Neutrophil (primary cell): ENCODE results near the gene SIPA1.

Experiments used
- H3K27ac ChIP-seq: fragments of 200-600 bp; sonication (generic); 2 replicates; pipeline ENCODE4 v1.5.1; 2016; ENCODE audit warnings: mild to moderate bottlenecking, moderate library complexity
- H3K27me3 ChIP-seq: fragments of 200-600 bp; sonication (generic); 2 replicates; pipeline ENCODE4 v1.6.0; 2016; ENCODE audit warnings: mild to moderate bottlenecking
- H3K36me3 ChIP-seq: fragments of 200-600 bp; sonication (generic); 2 replicates; pipeline ENCODE4 v1.5.1; 2017
- H3K4me1 ChIP-seq, 2 experiments: fragments of 200-600 bp in 1 of 2; sonication (generic) in 1 of 2; 1 replicate in 1 of 2; 2 replicates in 1 of 2; pipeline versions ENCODE4 v1.5.1 to v1.6.1; 2013 to 2016; ENCODE audit warnings: low read depth in 1 of 2, low read length in 1 of 2, mild to moderate bottlenecking in 1 of 2, moderate library complexity in 1 of 2; ENCODE audit not compliant: control insufficient read depth in 1 of 2, insufficient read depth in 1 of 2
- H3K4me3 ChIP-seq, 2 experiments: fragments of 200-600 bp in 1 of 2; sonication (generic) in 1 of 2; 1 replicate in 1 of 2; 2 replicates in 1 of 2; pipeline ENCODE4 v1.5.1; 2013 to 2016; ENCODE audit warnings: low read depth in 1 of 2, low read length in 1 of 2, mild to moderate bottlenecking in 1 of 2, moderate library complexity in 1 of 2
- H3K9me3 ChIP-seq: fragments of 200-600 bp; sonication (generic); 2 replicates; pipeline ENCODE4 v1.5.1; 2016
- TF ChIP-seq, protein P1 (sequence below): fragments of 200-600 bp; sonication (generic); IDR thresholded peaks from 2 replicates; pipeline ENCODE4 v1.5.1; 2016; ENCODE audit warnings: antibody characterized with exemption

SIPA1 gene

DNA sequence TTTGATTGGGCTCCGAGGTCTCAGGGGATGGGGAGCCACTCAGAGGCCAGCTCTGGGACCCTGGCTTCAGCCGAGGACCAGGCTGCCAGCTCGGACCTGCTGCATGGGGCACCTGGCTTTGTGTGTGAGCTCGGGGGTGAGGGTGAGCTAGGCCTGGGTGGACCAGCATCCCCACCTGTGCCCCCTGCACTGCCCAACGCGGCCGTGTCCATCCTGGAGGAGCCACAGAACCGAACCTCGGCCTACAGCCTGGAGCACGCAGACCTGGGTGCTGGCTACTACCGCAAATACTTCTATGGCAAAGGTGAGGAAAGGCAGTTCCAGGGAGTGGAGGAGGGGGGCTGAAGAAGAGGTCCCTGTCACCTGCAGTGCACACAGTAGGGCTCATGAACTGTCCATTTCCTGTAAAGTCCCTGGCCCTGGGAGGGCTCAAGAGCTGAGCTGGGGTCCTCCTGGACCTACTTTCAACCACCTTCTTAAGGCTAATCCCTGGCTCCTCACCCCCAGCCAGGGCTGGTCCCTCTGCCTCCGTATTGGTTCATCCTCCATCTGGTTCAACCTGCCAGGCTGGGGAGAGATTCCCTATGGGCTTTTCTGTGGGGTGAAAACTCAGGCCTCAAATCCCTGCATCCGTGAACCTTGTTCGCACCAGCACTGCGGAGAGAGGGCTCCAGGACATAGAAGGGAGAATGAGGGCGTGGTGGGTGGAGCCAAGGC, 3.6 kb downstream of the SIPA1 start:
- Histone ChIP-seq H3K36me3 (peaks cover 61% of the 10 kb centered on the region), H3K27me3 (no peaks in the 10 kb centered on the region), H3K4me1 (peaks cover 63 to 65% of the 10 kb centered on the region in 2 experiments), H3K27ac (peak overlapping the region; percentile 100), H3K4me3 (peak overlapping the region; percentile 83 to 90), H3K9me3 (no peaks in the 10 kb centered on the region)
- TF ChIP-seq, protein P1, sequence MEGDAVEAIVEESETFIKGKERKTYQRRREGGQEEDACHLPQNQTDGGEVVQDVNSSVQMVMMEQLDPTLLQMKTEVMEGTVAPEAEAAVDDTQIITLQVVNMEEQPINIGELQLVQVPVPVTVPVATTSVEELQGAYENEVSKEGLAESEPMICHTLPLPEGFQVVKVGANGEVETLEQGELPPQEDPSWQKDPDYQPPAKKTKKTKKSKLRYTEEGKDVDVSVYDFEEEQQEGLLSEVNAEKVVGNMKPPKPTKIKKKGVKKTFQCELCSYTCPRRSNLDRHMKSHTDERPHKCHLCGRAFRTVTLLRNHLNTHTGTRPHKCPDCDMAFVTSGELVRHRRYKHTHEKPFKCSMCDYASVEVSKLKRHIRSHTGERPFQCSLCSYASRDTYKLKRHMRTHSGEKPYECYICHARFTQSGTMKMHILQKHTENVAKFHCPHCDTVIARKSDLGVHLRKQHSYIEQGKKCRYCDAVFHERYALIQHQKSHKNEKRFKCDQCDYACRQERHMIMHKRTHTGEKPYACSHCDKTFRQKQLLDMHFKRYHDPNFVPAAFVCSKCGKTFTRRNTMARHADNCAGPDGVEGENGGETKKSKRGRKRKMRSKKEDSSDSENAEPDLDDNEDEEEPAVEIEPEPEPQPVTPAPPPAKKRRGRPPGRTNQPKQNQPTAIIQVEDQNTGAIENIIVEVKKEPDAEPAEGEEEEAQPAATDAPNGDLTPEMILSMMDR, result no peak

DNA sequence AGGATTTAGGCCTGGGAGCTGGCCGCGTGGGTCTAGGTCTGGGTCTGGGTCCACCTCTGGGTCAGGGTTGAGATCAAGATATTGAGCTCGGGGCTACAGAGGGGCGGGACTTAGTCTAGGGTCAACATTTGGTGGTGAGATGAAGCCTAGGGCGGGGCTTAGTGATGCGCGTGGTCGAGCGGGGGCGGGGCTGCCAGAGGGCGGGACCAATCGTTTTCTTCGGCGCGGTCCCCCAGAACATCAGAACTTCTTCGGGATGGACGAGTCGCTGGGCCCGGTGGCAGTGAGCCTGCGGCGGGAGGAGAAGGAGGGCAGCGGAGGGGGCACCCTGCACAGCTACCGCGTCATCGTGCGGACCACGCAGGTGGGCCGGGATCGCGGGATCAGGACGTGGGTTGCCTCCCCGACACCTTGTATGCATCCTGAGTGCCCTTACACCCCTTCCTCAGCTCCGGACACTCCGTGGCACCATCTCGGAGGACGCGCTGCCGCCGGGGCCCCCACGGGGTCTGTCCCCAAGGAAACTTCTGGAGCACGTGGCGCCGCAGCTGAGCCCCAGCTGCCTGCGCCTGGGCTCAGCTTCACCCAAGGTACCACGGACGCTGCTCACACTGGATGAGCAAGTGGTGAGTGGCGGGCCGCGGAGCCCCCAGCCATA, 4.2 kb downstream of the SIPA1 start:
- Histone ChIP-seq H3K9me3 (no peaks in the 10 kb centered on the region), H3K27me3 (no peaks in the 10 kb centered on the region), H3K4me3 (peak overlapping the region; percentile 83 to 90), H3K36me3 (peaks cover 61% of the 10 kb centered on the region), H3K27ac (peak overlapping the region; percentile 100), H3K4me1 (peaks cover 60 to 63% of the 10 kb centered on the region in 2 experiments)
- TF ChIP-seq, protein P1, result no peak

DNA sequence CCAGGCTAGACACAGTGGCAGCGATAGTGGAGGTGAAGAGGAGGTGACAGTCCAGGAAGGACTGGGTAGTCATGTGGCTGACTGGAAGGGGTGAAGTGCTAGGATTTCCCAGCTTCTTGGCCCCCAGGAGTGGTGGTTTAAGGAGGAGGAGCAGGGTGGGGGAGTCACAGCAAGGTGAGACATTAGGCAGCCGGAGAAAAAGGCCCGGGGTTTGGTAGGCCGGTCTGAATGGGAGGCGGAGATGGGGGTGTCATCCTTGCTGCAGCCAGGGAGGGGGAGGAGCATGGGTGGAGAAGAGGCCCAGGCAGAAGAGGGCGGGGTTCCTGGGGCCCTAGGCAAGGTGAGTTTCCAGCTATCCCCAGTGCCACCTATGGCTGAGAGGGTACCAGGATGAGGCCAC, 6.1 kb downstream of the SIPA1 start:
- H3K27ac ChIP-seq, result peak overlapping the region; percentile 100
- no peaks in the 10 kb centered on the region for H3K9me3 ChIP-seq
- TF ChIP-seq, protein P1, result no peak
- H3K36me3 ChIP-seq, result peaks cover 79% of the 10 kb centered on the region
- peaks cover 48% of the 10 kb centered on the region in 2 experiments for H3K4me1 ChIP-seq
- H3K4me3 ChIP-seq, result no peak overlapping the region
- H3K27me3 ChIP-seq, result no peaks in the 10 kb centered on the region

DNA sequence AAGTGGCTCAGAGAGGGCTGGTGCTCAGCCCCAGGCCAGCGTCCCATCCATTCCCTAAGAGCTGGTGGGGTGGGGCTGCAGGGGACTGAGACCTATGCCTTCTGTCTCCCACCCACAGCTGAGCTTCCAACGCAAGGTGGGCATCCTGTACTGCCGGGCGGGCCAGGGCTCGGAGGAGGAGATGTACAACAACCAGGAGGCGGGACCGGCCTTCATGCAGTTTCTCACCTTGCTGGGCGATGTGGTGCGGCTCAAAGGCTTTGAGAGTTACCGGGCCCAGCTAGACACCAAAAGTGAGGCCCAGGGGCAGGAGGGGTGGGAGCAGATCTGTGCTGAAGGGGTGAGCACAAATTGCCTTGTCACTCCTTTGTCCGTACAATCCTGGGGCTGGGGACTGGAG, 6.9 kb downstream of the SIPA1 start:
- H3K27me3 ChIP-seq, result no peaks in the 10 kb centered on the region
- no peak overlapping the region for H3K4me3 ChIP-seq
- peaks cover 39% of the 10 kb centered on the region in 2 experiments for H3K4me1 ChIP-seq
- H3K9me3 ChIP-seq, result no peaks in the 10 kb centered on the region
- H3K27ac ChIP-seq, result peak overlapping the region; percentile 100
- TF ChIP-seq, protein P1, result no peak
- peaks cover 88% of the 10 kb centered on the region for H3K36me3 ChIP-seq

DNA sequence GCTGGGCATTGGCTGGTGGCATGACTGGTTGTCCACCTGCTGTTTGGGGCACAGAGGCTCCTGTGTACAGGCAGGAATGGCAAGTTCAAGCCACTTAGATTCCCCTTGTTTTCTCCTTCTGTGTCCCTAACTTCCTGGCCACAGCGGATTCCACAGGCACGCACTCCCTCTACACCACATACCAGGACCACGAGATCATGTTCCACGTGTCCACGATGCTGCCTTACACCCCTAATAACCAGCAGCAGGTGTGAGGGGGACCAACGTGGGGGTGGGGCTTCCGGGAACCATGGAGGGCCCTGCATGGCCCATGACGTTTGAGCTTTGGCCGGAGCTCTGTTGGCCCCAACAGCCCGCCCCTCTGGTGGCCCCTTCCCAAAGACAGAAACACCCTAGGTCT, 7.8 kb downstream of the SIPA1 start:
- Histone ChIP-seq H3K9me3 (no peaks in the 10 kb centered on the region), H3K27ac (peak overlapping the region; percentile 100), H3K36me3 (peaks cover 97% of the 10 kb centered on the region), H3K4me3 (no peak overlapping the region), H3K27me3 (no peaks in the 10 kb centered on the region), H3K4me1 (peaks cover 33 to 38% of the 10 kb centered on the region in 2 experiments)
- TF ChIP-seq, protein P1, result no peak
